GM10248 (cell line): ENCODE results near the gene KIF17.

Source experiments
- CTCF ChIA-PET: fragments of 300-600 bp; sonication (Branson Sonifier 250); formaldehyde crosslinking; extraction: SDS; loops from one replicate; lab custom pipeline; 2021; ENCODE audit warnings: antibody characterized with exemption; lab: Yijun Ruan, JAX
- POLR2A ChIA-PET: fragments of 350-650 bp; sonication (Branson Sonifier 250); formaldehyde crosslinking; extraction: SDS; loops from one replicate; lab custom pipeline; 2020; ENCODE audit warnings: antibody characterized with exemption; lab: Yijun Ruan, JAX
- DNase-seq: peaks from one replicate; pipeline ENCODE4 v3.0.0; 2012; ENCODE audit errors: extremely low spot score
- CTCF ChIP-seq: IDR thresholded peaks from 2 replicates; pipeline ENCODE4 v1.5.1; 2012; ENCODE audit warnings: mild to moderate bottlenecking, low read depth; ENCODE audit errors: extremely low read depth, missing control alignments, control extremely low read depth

Gene KIF17

GRCh38 chr1:20717452-20718342 is at the start of gene KIF17:
Gene KIF17 (minus strand): TSS chr1:20718007. CDS start chr1:20717706, 301 bp downstream.
- ChIA-PET POLR2A (no interaction called here), CTCF (interaction anchor here (1.1 to 6.1 kb wide), 5 partner anchors 10 to 477 kb away, joined by 3 to 41 read pairs (median 3); no protein-coding TSS in a partner anchor)
- DNase-seq = peak; percentile 83
- TF ChIP-seq CTCF = no peak

- no peak for TF ChIP-seq CTCF
- POLR2A ChIA-PET = no interaction called here
- DNase-seq = no peak
- CTCF ChIA-PET = interaction anchor here (1.0 kb wide), 1 partner anchor 11 kb away, joined by 3 read pairs; no protein-coding TSS in a partner anchor
Measured at GRCh38 chr1:20767271-20767670, 49.5 kb upstream of the KIF17 start.

- POLR2A ChIA-PET = no interaction called here
Measured at GRCh38 chr1:20763417-20763816, 45.6 kb upstream of the KIF17 start.

GRCh38 chr1:20760322-20760721 is 42.5 kb upstream of the KIF17 start:
- no peak for TF ChIP-seq CTCF
- POLR2A ChIA-PET = no interaction called here
- CTCF ChIA-PET = no interaction called here
- DNase-seq = no peak

More at GRCh38 chr1:20763417-20763816, 45.6 kb upstream of the KIF17 start:
- no peak for DNase-seq
- no peak for TF ChIP-seq CTCF
- CTCF ChIA-PET = no interaction called here

- POLR2A ChIA-PET = no interaction called here
- CTCF ChIA-PET = no interaction called here
- DNase-seq = no peak
- TF ChIP-seq CTCF = no peak
Measured at GRCh38 chr1:20753589-20753988, 35.8 kb upstream of the KIF17 start.

- ChIA-PET CTCF (interaction anchor here (0.7 kb wide), 1 partner anchor 54 kb away, joined by 3 read pairs; no protein-coding TSS in a partner anchor), POLR2A (no interaction called here)
- no peak for DNase-seq
- TF ChIP-seq CTCF = no peak
Measured at GRCh38 chr1:20751462-20751990, 33.7 kb upstream of the KIF17 start.
